Endodermal cell (in vitro differentiated cells): Measurements from ENCODE around the gene TRAF3IP3. TPM values are rescaled to one million over a fixed set of nuclear protein-coding genes. Genes with fewer than 3 reads are reported as not detected.

ENCODE experiments used
- DNase-seq: peaks from one replicate; pipeline ENCODE4 v3.0.0-alpha.2; 2017
- H3K27ac ChIP-seq: 2 replicates; pipeline ENCODE4 v1.5.1; 2013; ENCODE audit warnings: mild to moderate bottlenecking, low read depth, low read length, moderate library complexity
- H3K27me3 ChIP-seq: 2 replicates; pipeline ENCODE4 v1.6.1; 2013; ENCODE audit warnings: mild to moderate bottlenecking, low read length, moderate library complexity; ENCODE audit not compliant: insufficient read depth, control insufficient read depth, poor library complexity, severe bottlenecking
- H3K36me3 ChIP-seq: 2 replicates; pipeline ENCODE4 v1.7.0; 2013; ENCODE audit warnings: mild to moderate bottlenecking, low read length, moderate library complexity; ENCODE audit not compliant: control insufficient read depth, insufficient read depth
- H3K4me1 ChIP-seq: one replicate; pipeline ENCODE4 v1.7.0; 2013; ENCODE audit warnings: low read length; ENCODE audit not compliant: control insufficient read depth, insufficient read depth
- H3K4me3 ChIP-seq: 2 replicates; pipeline ENCODE4 v1.5.1; 2013; ENCODE audit warnings: mild to moderate bottlenecking, low read length, moderate library complexity
- H3K9ac ChIP-seq: 2 replicates; pipeline ENCODE4 v1.6.1; 2013; ENCODE audit warnings: mild to moderate bottlenecking, low read length, moderate library complexity; ENCODE audit not compliant: poor library complexity, severe bottlenecking; ENCODE audit errors: extremely low read depth
- H3K9me3 ChIP-seq: 2 replicates; pipeline ENCODE4 v1.6.1; 2013; ENCODE audit warnings: mild to moderate bottlenecking, low read length, moderate library complexity; ENCODE audit not compliant: control insufficient read depth
- H3K27ac Mint-ChIP-seq: 2 replicates; pipeline ENCODE4 v1.8.0; 2020; ENCODE audit warnings: mixed read lengths
- H3K27me3 Mint-ChIP-seq: 2 replicates; pipeline ENCODE4 v1.8.0; 2021; ENCODE audit warnings: mild to moderate bottlenecking, mixed read lengths; ENCODE audit not compliant: insufficient read depth
- H3K36me3 Mint-ChIP-seq: 2 replicates; pipeline ENCODE4 v1.8.0; 2020; ENCODE audit warnings: low read depth, mixed read lengths
- H3K4me1 Mint-ChIP-seq: 2 replicates; pipeline ENCODE4 v1.8.0; 2020; ENCODE audit warnings: mixed read lengths
- H3K4me3 Mint-ChIP-seq: 2 replicates; pipeline ENCODE4 v1.8.0; 2020; ENCODE audit warnings: mild to moderate bottlenecking, moderate library complexity, mixed read lengths
- H3K9me3 Mint-ChIP-seq: 2 replicates; pipeline ENCODE4 v1.8.0; 2020; ENCODE audit warnings: mild to moderate bottlenecking, mixed read lengths
- WGBS, 2 experiments: methylation state at CpG; one replicate each; pipeline versions ENCODE4 v1.1.5 to v1.1.7; 2013; ENCODE audit warnings: missing lambda C conversion rate in 2 of 2, mixed read lengths in 1 of 2; ENCODE audit not compliant: insufficient coverage in 1 of 2, insufficient read length in 1 of 2; 5-methylcytosine and 5-hydroxymethylcytosine counted together
- total RNA-seq, 2 donors: library from RNA; stranded (reverse); fragmentation: NEBNext Ultra II Directional in 1 of 2; extraction: Animal tissue kit (Norgen Biotek cat#: 25700) in 1 of 2; gene quantifications; 2 replicates in 1 of 2; 3 replicates in 1 of 2; pipeline ENCODE4 v1.2.1, GENCODE V29; 2021
- TF ChIP-seq, protein P1 (sequence below): fragments of 200-600 bp; sonication (generic); conservative IDR thresholded peaks from 2 replicates; pipeline ENCODE4 v1.5.0; 2021; ENCODE audit warnings: antibody characterized with exemption, mild to moderate bottlenecking

Gene TRAF3IP3
- total RNA-seq, 2 donors from 2014 or later: not detected

DNA sequence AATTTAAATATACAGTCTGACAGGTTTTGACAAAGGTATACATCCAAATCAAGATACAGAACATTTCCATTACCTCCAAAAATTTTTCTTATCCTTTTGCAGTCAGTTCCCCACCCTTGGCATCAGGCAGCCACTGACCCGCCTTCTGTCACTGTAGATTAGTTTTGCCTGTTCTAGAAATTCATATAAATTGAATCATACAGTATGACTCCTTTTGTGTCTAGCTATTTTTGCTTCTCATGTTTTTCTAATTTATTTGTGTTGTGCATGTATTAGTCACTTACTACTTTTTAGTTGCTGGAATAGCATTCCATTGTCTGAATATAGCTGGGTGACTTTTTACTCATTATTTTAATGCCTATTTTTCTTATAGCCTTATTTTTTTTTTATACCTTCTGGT, 75.8 kb downstream of the TRAF3IP3 start:
- Histone ChIP-seq H3K27me3 (no peaks in the 10 kb centered on the region), H3K36me3 (peaks cover 62% of the 10 kb centered on the region), H3K27ac (no peak overlapping the region), H3K4me3 (no peak overlapping the region), H3K9me3 (no peaks in the 10 kb centered on the region), H3K9ac (no peak overlapping the region), H3K4me1 (no peaks in the 10 kb centered on the region)
- H3K27me3 Mint-ChIP-seq: no peaks in the 10 kb centered on the region
- no peak overlapping the region for H3K27ac Mint-ChIP-seq
- TF ChIP-seq, protein P1, sequence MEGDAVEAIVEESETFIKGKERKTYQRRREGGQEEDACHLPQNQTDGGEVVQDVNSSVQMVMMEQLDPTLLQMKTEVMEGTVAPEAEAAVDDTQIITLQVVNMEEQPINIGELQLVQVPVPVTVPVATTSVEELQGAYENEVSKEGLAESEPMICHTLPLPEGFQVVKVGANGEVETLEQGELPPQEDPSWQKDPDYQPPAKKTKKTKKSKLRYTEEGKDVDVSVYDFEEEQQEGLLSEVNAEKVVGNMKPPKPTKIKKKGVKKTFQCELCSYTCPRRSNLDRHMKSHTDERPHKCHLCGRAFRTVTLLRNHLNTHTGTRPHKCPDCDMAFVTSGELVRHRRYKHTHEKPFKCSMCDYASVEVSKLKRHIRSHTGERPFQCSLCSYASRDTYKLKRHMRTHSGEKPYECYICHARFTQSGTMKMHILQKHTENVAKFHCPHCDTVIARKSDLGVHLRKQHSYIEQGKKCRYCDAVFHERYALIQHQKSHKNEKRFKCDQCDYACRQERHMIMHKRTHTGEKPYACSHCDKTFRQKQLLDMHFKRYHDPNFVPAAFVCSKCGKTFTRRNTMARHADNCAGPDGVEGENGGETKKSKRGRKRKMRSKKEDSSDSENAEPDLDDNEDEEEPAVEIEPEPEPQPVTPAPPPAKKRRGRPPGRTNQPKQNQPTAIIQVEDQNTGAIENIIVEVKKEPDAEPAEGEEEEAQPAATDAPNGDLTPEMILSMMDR: no peak
- no peaks in the 10 kb centered on the region for H3K9me3 Mint-ChIP-seq
- 94% methylated on average over 1 of the region's 1 CpG; no CpG with 5 or more reads in 1 of the 2 experiments for WGBS, 2 experiments
- DNase-seq: no peak
- H3K36me3 Mint-ChIP-seq: peaks cover 46% of the 10 kb centered on the region
- no peak overlapping the region for H3K4me3 Mint-ChIP-seq
- H3K4me1 Mint-ChIP-seq: peaks cover 2% of the 10 kb centered on the region

Other genes with a start within 250 kb of the TRAF3IP3 start
- gene CAMK1G, start 172.3 kb upstream of the TRAF3IP3 start, total RNA-seq: 1 to 10 TPM in 1 of 2 donors, under 1 TPM in 1; 0.55 to 2.1 TPM
- 1 to 10 TPM in 1 of 2 donors, under 1 TPM in 1; 0.53 to 1.9 TPM for gene LAMB3, start 103.6 kb upstream of the TRAF3IP3 start, total RNA-seq
- not detected for gene G0S2, start 80.6 kb upstream of the TRAF3IP3 start, total RNA-seq
- gene HSD11B1, start 51.2 kb upstream of the TRAF3IP3 start, total RNA-seq: not detected
- gene C1orf74, start 28.5 kb downstream of the TRAF3IP3 start, total RNA-seq: 1 to 10 TPM; 3.1 to 5.4 TPM
- gene IRF6, start 50.1 kb downstream of the TRAF3IP3 start, total RNA-seq: 10 to 100 TPM; 13.8 to 18.2 TPM
- gene UTP25, start 71.9 kb downstream of the TRAF3IP3 start, total RNA-seq: 1 to 10 TPM; 4.3 to 6.0 TPM
- gene SYT14, start 182.2 kb downstream of the TRAF3IP3 start, total RNA-seq: 1 to 10 TPM; 6.2 to 7.1 TPM